ENCODE measurements around the gene UBE2K.

- TF ChIP-seq, protein P1, sequence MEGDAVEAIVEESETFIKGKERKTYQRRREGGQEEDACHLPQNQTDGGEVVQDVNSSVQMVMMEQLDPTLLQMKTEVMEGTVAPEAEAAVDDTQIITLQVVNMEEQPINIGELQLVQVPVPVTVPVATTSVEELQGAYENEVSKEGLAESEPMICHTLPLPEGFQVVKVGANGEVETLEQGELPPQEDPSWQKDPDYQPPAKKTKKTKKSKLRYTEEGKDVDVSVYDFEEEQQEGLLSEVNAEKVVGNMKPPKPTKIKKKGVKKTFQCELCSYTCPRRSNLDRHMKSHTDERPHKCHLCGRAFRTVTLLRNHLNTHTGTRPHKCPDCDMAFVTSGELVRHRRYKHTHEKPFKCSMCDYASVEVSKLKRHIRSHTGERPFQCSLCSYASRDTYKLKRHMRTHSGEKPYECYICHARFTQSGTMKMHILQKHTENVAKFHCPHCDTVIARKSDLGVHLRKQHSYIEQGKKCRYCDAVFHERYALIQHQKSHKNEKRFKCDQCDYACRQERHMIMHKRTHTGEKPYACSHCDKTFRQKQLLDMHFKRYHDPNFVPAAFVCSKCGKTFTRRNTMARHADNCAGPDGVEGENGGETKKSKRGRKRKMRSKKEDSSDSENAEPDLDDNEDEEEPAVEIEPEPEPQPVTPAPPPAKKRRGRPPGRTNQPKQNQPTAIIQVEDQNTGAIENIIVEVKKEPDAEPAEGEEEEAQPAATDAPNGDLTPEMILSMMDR (conservative IDR thresholded peaks at IDR 0.05), result no peak
- no peak for TF ChIP-seq ZFX (IDR thresholded peaks at IDR 0.05)
Observed at GRCh38 chr4:39763714-39764572, 66.0 kb downstream of the UBE2K start.

All from C4-2B (cell line).